Stimulated activated naive CD8-positive, alpha-beta T cell treated with anti-CD3 and anti-CD28 coated beads, Interleukin-15, Interleukin-2, amounts not matched to agents 100 ng/mL and 50 ng/mL, for 24 hours (primary cell): ENCODE results near the gene FUT3.
"Not testable (repeated sequence)": the region's sequence is repeated elsewhere in the genome, so short reads cannot be mapped to it uniquely, and the experiment has no call there.

ENCODE experiments used
- H3K27ac Mint-ChIP-seq: one replicate; pipeline ENCODE4 v1.8.0; 2021; ENCODE audit warnings: mild to moderate bottlenecking, mixed read lengths
- H3K27me3 Mint-ChIP-seq: one replicate; pipeline ENCODE4 v1.8.0; 2021; ENCODE audit warnings: mixed read lengths
- H3K36me3 Mint-ChIP-seq: one replicate; pipeline ENCODE4 v1.8.0; 2021; ENCODE audit warnings: low read depth, mixed read lengths
- H3K4me1 Mint-ChIP-seq: one replicate; pipeline ENCODE4 v1.8.0; 2021; ENCODE audit warnings: low read depth, mixed read lengths
- H3K4me3 Mint-ChIP-seq: one replicate; pipeline ENCODE4 v1.8.0; 2021; ENCODE audit warnings: mild to moderate bottlenecking, mixed read lengths
- H3K9me3 Mint-ChIP-seq: one replicate; pipeline ENCODE4 v1.8.0; 2021; ENCODE audit warnings: mixed read lengths

FUT3 gene

DNA sequence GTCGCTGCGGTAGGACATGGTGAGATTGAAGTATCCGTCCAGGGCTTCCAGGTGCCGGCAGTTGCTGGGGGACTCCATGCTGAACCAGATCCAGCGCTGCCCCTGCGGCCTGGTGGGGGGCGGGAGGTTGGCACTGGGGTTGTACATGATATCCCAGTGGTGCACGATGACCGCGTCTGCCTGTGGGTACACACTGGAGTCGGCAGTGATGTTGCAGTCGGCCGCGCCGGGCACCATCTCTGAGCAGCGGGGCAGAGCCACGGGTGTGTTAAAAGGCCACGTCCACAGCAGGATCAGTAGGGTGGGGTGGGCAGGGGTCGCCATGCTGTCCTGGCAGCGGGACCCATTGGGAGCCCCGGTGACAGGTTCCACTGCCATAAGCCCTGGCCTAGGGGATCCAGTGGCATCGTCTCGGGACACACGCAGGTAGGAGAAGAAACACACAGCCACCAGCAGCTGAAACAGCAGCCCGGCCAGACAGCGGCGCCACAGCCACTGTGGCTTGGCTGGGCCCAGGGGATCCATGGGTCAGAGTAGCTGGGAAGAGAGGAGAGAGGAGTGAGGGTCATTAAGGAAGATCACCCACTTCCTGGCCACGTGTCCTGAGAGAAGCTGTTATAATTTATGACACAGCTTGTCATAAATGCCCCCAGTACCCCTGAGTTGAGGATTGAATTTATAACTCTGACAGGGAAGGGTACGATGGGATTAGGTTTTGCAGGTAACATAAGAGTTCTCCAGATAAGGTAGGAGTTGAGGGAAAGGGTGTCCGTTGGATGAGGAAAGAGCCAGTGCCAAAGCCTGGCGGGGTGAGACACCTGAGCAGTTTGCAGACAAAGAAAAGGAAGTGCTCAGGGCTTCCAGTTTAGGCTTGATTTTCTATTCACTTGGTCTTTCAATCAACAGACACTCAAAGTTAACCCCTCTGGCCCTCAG is 16.2 kb upstream of the FUT3 start:
- H3K27me3 Mint-ChIP-seq = no peaks in the 10 kb centered on the region
- H3K27ac Mint-ChIP-seq = no peak overlapping the region
- no peak overlapping the region for H3K4me3 Mint-ChIP-seq
- no peaks in the 10 kb centered on the region for H3K36me3 Mint-ChIP-seq
- no peaks in the 10 kb centered on the region for H3K9me3 Mint-ChIP-seq
- H3K4me1 Mint-ChIP-seq = no peaks in the 10 kb centered on the region

DNA sequence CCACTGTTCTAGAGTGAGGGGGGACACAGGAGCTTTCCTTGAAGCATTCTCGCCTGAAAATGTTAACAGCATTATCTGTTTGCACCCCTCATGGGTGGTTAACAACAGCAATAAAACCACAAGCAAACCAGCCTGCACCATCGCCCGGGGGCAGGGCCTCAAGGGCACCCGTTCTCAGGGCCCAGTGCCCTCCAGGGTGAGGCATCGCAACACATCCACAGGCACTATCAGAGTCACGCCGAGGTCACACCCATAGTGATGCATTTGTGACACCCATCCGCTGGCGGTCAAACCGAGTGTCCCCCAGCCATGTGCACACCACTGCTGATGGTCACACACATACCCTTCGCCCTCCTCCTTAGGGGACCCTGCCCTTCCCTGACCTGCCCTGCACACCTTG is 14.5 kb upstream of the FUT3 start:
- Mint-ChIP-seq H3K4me1 (no peaks in the 10 kb centered on the region), H3K4me3 (no peak overlapping the region), H3K27me3 (no peaks in the 10 kb centered on the region), H3K36me3 (no peaks in the 10 kb centered on the region), H3K27ac (no peak overlapping the region), H3K9me3 (no peaks in the 10 kb centered on the region)

DNA sequence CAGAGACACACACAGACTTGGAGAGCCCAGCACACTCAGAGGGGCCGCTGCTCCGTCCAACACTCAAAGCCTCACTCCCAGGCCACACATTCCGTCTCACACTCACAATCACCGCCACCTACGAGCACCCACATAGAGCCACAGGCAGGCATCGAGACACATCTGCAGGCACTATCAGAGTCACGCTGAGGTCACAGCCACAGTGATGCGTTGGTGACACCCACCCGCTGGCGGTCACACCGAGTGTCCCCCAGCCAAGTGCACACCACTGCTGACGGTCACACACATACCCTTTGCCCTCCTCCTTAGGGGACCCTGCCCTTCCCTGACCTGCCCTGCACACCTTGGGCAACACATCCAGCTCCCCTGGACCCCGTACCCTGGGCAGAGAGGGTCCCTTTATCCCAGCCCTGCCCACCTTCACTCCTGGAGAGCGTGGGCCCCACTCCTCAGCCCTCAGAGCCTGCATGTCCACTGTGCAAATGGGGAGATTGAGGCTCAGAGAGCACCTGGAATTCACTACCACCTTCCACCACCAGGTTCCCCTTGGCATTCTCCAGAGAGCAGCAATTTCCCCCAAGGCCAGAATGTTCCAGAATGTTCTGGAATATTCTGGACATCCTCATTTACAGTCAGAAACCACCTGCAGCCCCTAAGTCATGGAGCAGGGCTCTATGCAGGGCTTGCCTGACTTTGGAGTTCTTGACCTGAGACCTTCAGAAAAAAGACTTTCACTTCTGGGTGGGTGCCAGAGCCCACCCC is 13.7 kb upstream of the FUT3 start:
- Mint-ChIP-seq H3K27ac (no peak overlapping the region), H3K27me3 (no peaks in the 10 kb centered on the region), H3K36me3 (no peaks in the 10 kb centered on the region), H3K4me1 (no peaks in the 10 kb centered on the region), H3K4me3 (no peak overlapping the region), H3K9me3 (no peaks in the 10 kb centered on the region)

DNA sequence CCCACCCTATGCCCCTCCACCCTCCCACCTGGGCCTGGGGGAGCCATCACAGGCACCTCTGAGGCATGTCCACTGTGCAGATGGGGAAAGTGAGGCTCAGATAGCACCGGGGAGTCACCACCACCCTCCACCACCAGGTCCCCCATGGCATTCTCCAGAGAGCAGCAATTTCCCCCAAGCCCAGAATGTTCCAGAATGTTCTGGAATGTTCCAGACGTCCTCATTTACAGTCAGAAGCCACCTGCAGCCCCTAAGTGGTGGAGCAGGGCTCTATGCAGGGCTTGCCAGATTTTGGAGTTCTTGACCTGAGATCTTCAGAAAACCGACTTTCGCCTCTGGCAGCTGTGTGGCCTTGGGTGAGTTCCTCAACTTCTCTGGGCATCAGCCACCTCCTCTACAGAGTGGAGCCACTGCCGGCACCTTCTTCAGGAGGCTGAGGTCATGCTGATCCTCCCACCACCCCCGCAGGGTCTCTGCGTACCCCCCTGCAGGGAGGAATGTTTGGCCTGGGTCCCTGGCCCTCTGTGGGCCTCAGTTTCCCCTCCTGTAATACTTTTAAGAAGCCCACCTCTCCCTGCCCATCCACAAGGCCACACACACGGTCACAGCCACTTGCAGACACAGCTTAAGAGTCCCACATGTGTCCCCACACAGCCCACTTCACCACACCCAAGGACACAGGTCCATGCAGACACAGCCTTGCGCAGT is 12.9 kb upstream of the FUT3 start:
- no peaks in the 10 kb centered on the region for H3K36me3 Mint-ChIP-seq
- H3K27me3 Mint-ChIP-seq = no peaks in the 10 kb centered on the region
- H3K27ac Mint-ChIP-seq = no peak overlapping the region
- H3K9me3 Mint-ChIP-seq = no peaks in the 10 kb centered on the region
- H3K4me3 Mint-ChIP-seq = no peak overlapping the region
- no peaks in the 10 kb centered on the region for H3K4me1 Mint-ChIP-seq

DNA sequence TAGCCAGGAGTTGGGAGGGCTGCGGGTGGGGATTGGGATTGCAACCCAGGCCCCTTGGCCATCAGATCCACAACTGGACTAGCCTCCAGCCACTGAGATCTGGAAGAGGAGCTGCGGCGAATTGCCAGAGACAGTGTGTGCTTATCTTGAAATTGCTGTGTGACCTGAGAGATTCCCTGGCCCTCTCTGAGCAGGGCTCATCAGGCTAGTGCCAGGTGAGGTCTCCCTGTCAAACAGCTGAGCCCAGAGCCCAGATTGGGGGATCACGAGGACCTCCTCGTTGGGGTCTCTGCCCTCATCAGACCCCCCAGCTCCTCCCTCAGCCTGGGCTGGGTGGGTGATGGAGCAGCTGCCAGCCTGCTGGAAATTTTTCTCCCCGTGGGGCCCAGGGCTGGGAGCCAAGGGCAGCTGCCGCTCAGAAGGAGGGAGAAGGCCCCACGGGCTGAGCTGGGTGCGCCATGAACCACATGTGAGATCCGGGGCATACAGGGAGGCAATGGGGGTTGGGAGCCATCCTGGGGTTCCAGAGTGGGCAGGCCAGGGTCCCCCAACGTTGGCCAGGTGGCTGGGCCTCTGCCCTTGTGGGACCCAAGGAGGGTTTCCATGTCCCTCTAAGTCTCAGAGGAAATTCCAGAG is 11.9 kb upstream of the FUT3 start:
- H3K4me3 Mint-ChIP-seq = no peak overlapping the region
- no peaks in the 10 kb centered on the region for H3K36me3 Mint-ChIP-seq
- H3K9me3 Mint-ChIP-seq = no peaks in the 10 kb centered on the region
- H3K27me3 Mint-ChIP-seq = no peaks in the 10 kb centered on the region
- H3K4me1 Mint-ChIP-seq = no peaks in the 10 kb centered on the region
- H3K27ac Mint-ChIP-seq = no peak overlapping the region

DNA sequence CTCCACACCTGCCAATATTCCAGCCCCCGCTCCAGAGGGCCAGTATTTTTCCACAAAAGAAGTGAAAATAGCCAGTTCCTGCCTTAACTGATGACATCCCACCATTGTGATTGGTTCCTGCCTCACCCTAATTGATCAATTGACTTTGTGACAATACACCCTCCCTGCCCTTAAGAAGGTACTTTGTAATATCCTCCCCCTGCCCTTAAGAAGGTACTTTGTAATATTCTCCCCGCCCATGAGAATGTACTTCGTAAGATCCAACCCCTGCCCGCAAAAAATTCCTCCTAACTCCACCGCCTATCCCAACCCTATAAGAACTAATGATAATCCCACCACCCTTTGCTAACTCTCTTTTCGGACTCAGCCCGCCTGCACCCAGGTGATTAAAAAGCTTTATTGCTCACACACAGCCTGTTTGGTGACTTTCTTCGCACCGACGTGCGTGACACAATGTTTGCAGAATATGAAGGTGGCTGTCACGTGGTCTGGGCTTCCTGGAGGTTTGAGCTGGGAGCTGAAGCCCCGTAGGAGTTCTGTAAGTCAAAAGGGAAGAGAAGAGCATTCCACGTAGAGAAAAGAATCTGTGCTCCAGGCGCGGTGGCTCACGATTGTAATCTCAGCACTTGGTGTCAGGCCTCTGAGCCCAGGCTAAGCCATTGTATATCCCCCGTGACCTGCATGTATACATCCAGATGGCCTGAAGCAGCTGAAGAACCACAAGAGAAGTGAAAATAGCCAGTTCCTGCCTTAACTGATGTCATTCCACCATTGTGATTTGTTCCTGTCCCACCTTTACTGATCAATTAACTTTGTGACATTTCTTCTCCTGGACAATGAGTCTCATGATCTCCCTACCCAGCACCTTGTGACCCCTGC is 6.2 kb upstream of the FUT3 start:
- Mint-ChIP-seq H3K4me1 (no peaks in the 10 kb centered on the region), H3K9me3 (no peaks in the 10 kb centered on the region), H3K27me3 (no peaks in the 10 kb centered on the region), H3K4me3 (no peak overlapping the region), H3K36me3 (no peaks in the 10 kb centered on the region), H3K27ac (no peak overlapping the region)

DNA sequence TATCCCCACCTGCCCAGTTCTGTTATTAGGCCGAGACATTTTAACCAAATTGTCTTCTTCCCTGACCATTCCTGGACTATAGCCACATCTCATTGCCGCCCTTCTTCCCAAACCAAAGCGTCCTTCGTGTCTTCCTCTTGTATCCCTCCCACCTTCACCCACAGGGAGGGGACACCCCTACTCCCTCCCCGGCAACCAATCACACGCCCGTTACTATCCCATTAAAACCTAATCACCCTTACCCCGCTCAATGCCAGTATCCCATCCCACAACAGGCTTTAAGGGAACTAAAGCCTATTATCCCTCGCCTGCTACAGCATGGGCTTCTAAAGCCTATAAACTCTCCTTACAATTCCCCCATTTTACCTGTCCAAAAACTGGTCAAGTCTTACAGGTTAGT is 3.9 kb upstream of the FUT3 start:
- not testable (repeated sequence) for H3K9me3 Mint-ChIP-seq, H3K27ac Mint-ChIP-seq, H3K4me3 Mint-ChIP-seq, H3K4me1 Mint-ChIP-seq, H3K36me3 Mint-ChIP-seq, H3K27me3 Mint-ChIP-seq

DNA sequence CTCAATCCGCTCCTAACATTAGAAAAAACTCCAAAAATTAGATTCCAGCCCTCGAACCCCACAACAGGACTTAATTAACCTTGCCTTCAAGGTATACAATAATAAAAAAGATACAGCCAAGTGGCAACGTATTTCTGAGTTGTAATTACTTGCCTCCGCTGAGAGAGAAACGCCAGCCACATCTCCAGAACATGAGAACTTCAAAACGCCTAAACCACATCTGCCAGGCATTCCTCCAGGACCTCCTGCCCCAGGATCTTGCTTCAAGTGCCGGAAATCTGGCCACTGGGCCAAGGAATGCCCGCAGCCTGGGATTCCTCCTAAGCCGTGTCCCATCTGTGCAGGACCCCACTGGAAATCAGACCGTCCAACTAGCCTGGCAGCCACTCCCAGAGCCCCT is 2.9 kb upstream of the FUT3 start:
- not testable (repeated sequence) for H3K27me3 Mint-ChIP-seq, H3K4me3 Mint-ChIP-seq, H3K36me3 Mint-ChIP-seq, H3K4me1 Mint-ChIP-seq, H3K9me3 Mint-ChIP-seq, H3K27ac Mint-ChIP-seq

DNA sequence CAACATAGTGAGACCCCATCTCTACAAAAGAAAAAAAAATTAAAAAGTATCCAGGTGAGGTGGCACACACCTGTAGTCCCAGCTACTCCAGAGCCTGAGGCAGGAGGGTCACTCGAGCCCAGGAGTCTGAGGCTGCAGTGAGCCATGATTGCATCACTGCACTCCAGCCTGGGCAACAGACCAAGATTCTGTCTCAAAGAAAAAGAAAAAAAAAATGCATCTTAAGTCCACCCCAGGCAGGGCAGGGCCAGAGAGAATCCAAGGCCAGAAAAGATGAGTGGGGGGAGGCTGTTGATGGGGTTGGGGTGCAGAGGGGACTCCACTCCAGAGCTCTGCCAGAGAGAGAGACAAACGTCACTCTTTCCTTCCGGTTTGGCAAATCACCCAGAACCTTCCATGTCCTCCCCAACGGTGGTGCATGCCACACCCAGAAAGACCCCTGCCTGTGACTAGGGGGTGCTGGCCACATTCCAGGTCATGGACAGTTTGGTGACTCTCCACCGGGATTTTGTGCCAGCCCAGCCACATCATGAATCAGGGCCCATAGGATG is 431 bp downstream of the FUT3 start:
- no peak overlapping the region for H3K27ac Mint-ChIP-seq
- no peaks in the 10 kb centered on the region for H3K4me1 Mint-ChIP-seq
- H3K4me3 Mint-ChIP-seq = no peak overlapping the region
- H3K9me3 Mint-ChIP-seq = no peaks in the 10 kb centered on the region
- H3K27me3 Mint-ChIP-seq = no peaks in the 10 kb centered on the region
- no peaks in the 10 kb centered on the region for H3K36me3 Mint-ChIP-seq

DNA sequence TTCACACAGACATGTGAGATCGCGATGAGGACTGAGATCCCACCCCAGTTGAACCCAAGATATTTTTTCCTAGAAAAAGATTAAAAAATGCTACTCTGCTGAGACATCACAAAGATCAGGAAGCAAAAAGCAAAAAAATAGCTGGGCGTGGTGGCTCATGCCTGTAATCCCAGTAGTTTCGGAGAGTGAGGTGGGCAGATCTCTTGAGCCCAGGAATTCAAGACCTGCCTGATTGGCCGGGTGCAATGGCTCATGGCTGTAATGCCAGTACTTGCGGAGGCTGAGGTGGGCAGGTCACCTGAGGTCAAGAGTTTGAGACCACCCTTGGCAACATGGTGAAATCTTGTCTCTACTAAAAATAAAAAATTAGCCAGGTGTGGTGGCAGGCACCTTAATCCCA is 1.1 kb downstream of the FUT3 start:
- Mint-ChIP-seq H3K27me3 (no peaks in the 10 kb centered on the region), H3K9me3 (no peaks in the 10 kb centered on the region), H3K4me3 (no peak overlapping the region), H3K27ac (no peak overlapping the region), H3K4me1 (no peaks in the 10 kb centered on the region), H3K36me3 (no peaks in the 10 kb centered on the region)

DNA sequence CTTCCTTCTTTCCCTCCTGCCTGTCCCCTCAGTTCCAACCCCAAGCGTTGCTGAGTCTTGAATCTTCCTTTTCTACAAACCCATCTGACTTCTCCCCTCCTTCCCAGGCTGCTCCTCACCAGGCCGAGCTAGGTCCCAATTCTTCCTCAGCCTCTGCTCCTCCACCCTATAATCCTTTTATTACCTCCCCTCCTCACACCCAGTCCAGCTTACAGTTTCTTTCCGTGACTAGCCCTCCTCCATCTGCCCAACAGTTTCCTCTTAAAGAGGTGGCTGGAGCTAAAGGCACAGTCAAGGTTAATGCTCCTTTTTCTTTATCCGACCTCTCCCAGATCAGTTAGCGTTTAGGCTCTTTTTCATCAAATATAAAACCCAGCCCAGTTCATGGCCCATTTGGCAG is 2.6 kb downstream of the FUT3 start:
- not testable (repeated sequence) for H3K4me3 Mint-ChIP-seq, H3K27ac Mint-ChIP-seq, H3K9me3 Mint-ChIP-seq, H3K4me1 Mint-ChIP-seq, H3K27me3 Mint-ChIP-seq, H3K36me3 Mint-ChIP-seq

DNA sequence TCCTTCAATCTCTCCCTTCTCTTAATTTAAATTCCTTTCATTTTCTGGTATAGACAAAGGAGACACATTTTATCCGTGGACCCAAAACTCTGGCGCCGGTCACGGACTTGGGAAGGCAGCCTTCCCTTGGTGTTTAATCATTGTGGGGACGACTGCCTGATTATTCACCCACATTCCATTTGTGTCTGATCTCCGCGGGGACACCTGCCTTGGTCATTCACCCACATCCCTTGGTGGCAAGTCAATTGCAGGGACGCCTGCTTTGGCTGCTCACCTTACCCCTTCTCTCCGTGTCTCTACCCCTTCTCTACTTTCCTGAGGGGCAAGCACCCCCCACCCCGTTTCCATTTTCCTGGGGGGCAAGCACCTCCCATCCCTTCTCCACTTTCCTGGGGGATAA is 3.4 kb downstream of the FUT3 start:
- not testable (repeated sequence) for H3K36me3 Mint-ChIP-seq, H3K4me3 Mint-ChIP-seq, H3K27ac Mint-ChIP-seq, H3K9me3 Mint-ChIP-seq, H3K27me3 Mint-ChIP-seq, H3K4me1 Mint-ChIP-seq

DNA sequence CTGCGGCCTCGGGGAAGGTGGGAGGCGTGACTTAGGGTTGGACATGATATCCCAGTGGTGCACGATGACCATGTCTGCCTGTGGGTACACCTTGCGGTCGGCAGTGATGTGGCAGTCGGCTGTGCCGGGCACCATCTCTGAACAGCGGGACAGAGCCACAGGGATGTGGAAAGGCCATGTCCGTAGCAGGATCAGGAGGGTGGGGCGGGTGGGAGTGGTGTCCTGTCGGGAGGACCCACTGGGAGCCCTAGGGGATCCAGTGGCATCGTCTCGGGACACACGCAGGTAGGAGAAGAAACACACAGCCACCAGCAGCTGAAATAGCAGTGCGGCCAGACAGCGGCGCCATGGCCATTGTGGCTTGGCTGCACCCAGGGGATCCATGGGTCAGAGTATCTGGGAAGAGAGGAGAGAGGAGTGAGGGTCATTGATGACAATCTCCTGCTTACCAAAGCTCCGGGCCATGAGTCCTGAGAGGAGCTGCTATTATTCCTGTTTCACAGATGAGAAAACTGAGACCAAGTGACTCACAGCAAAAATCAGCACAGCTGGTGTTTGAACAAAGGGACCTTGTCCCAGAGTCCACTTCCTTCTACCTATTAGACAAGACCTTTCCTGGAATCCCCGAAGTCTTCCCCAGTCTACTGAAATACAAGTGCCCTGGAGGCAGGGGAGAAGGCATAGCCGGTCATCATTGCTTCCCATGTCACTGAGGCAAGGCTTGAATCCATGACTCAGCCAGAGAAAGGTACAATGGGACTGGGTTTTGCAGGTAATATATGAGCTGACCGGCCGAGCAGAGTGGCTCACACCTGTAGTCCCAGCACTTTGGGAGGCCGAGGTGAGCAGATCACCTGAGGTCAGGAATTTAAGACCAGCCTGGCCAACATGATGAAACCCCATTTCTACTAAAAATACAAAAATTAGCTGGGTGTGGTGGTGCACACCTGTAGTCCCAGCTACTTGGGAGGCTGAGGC is 6.5 kb downstream of the FUT3 start:
- no peak overlapping the region for H3K27ac Mint-ChIP-seq
- no peaks in the 10 kb centered on the region for H3K27me3 Mint-ChIP-seq
- no peak overlapping the region for H3K4me3 Mint-ChIP-seq
- no peaks in the 10 kb centered on the region for H3K9me3 Mint-ChIP-seq
- H3K4me1 Mint-ChIP-seq = peaks cover under 1% of the 10 kb centered on the region
- H3K36me3 Mint-ChIP-seq = no peaks in the 10 kb centered on the region
